ENCODE measurements around the gene CCDC200.

- TF ChIP-seq CTCF (IDR thresholded peaks at IDR 0.05) (no peak), POLR2A (IDR thresholded peaks at IDR 0.05) (no peak), POLR2AphosphoS5 (IDR thresholded peaks at IDR 0.05) (no peak)
These were observed 11.4 kb downstream of the CCDC200 start for GRCh38 chr17:43216762-43217613.
